GM19035 (cell line): ENCODE measurements around the gene TYW5.

Experiments used
- ATAC-seq: cut with Tn5 transposase; IDR thresholded peaks from one replicate; pipeline ENCODE4 v1.9.1; 2021; ENCODE audit not compliant: unreplicated experiment

The TYW5 gene

DNA sequence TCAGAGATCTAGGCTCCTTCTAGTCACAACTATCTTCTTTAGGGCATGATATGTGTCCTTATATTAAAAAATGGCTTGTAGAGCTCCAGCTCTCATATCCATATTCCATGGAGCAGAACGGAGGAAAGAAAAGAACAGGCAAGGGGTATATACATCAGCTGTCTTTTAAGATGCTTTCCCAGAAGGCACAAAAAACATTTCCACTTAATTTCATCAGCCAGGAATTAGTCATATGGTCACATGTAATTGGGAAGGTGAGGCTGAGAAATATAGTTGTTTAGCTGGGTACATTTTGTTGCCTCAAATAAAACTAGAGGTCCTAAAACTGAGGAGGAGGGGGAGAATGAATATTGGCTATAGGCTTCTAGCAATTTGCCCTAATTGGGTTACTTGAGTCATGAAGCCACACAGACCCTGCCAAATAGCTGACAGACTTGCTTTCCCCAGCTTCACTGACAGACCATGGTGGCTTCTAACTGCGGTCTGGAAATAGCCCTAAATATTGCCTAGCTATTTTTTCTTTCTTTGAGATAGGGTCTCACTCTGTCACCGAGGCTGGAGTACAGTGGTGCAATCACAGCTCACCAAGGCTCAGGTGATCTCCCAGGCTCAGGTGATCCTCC, 20.1 kb upstream of the TYW5 start:
- no peak for ATAC-seq

DNA sequence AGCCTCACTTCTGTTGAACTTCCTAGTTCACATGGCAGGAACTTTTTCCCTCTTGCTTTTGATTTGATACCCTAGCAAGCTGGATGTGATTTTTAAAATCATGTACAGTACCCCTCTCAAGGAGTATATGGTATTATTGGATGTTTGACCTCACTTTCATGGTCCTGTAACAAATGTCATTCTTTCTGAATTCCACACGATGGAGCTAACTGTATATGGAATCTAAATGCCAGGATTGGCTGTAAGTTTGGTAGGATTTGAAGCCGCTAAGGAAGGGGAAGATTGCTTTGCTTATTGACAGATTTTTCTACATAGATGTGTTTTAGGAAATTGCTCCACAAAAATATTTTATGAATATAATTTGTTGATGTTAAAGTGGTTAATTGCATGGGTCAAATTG, 18.4 kb upstream of the TYW5 start:
- ATAC-seq = no peak

DNA sequence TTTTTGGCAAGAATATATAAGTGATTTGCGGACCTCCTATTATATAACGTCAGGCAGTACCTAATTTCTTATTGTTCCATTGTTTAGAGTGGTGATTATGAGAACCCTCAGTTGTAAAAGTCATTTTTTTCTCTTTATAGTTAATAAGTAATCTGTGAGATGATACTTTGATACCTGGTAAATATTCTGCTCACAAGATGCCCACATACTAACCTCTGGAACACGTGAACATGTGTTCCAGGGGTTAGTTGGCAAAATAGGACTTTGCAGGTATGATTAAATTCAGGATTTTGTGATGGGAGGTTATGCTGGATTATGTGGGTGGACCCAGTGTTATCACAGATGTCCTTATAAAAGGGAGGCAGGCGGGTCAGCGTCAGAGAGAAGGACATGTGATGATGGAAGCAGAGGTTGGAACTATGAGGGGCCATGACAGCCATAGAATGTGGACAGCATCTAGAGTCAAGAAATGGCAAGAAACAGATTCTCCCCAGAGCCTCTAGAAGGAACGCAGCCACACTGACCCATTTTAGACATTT, 16.9 kb upstream of the TYW5 start:
- no peak for ATAC-seq

DNA sequence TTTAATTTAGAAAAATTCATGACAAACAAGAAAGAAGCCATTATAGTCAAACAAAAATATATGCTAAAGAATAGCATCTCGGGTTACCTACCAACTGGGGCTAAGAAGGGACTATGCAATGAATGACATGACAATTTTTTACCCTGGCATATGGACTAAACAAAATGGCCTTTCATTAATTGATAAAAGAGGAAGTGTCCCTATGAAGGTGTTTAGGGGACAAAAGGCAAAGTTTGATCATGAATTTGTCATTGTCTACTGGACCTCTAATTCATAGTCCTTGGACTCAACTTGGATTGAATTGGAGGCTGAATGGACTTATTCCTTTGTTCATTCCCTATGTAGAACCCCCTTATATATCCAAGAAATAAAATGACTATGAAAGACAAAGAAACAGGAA, 12.8 kb upstream of the TYW5 start:
- ATAC-seq = no peak

DNA sequence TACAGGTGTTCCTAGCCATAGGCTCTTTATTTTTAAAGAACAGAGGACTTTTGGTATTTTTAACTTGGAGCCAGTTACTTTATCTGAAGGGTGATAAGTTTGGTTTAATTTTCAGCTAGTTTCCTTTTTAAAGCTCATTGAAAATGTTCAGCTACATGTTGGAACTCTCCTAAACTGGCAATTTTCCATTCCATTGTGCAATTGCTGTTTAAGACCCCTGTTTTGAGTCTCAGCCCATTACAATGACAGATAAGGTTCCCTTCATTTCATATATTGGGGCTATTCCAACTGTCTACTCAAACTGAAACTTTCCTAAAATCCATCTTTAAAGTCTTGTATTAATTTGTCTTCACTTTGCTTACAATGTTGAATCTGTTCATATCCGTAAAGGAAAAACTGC, 11.7 kb upstream of the TYW5 start:
- ATAC-seq = no peak

DNA sequence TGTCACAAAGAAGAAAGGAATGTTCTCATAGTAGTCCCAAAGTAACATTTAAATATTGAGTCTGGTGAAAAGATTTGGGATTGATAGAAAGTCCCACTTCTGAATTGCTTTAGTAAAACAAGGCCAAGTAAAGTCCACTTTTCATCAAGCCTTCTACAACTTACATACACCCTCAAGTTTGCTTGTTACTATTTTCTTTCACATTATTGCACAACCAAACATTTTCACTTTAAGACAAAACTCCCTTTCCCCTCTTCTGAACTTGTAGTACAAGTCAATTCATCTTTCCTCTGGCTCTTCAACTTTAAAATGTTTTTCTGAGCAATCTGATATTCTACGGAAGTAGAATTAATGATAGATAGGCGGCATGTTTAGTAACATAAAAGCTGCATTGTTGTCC, 11.1 kb upstream of the TYW5 start:
- ATAC-seq = no peak

DNA sequence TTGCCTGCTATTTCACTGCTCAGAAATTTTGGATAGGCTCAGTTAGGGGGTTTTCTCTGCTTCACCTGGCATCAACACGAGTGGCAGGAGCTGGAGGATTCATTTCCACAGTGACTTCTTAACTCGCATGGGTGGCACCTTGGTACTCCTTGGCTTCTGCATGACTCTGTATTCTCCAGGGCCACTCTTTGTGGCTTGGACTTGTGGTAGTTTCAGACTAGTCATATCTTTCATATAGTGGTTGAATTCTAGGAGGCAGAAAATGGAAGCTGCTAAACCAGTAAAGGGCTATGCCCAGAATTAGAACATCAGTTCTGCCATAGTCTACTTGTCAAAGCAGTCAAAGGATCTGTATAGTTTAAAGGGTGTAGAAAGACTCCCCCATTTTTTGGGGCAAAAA, 6.9 kb upstream of the TYW5 start:
- ATAC-seq = no peak

DNA sequence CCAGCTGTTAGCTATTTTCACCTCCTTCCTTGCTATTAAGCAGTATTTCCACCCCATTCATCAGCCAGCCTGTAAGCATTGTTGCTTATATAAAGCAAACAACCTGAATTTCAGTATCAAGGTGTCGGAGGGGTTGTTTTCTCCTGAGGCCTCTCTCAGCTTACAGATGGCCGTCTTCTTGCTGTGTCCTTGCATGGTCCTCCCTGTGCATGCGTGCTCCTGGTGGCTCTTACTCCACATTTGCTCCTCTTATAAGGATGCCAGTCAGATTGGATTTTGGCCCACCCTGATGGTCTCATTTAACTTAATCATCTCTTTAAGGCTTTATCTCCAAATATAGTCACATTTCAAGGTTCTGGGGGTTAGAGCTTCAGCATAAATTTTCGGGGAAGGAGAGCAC, 2.7 kb upstream of the TYW5 start:
- ATAC-seq = no peak

DNA sequence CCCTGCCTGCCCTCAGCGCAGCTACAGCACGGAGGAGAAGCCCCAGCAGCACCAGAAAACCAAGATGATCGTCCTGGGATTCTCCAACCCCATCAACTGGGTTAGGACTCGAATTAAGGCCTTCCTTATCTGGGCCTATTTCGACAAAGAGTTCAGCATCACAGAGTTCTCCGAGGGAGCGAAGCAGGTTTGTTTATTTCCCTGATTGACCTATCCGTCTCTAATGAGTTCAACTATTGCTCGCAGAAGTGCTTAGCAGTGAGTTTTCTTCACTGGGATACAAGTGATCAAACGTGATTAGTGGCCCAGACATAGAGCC, 730 bp upstream of the TYW5 start:
- ATAC-seq = no peak

DNA sequence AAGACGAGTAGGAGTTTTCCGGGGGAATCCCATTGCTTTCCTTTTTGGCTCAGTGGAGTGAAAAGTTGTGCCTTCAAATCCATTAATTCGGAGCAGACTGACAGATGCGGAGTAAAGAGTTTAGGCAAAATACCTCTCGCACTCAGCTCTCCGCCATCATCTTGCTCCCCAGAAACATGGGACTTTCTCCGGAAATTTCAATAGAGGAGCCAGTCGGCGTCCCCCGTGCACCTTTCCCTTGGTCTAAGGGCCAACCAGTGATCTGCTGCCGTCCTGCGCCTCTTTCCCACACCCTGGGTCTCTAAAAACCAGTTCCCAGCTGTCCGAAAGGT, 318 bp downstream of the TYW5 start:
- ATAC-seq = peak; percentile 42

DNA sequence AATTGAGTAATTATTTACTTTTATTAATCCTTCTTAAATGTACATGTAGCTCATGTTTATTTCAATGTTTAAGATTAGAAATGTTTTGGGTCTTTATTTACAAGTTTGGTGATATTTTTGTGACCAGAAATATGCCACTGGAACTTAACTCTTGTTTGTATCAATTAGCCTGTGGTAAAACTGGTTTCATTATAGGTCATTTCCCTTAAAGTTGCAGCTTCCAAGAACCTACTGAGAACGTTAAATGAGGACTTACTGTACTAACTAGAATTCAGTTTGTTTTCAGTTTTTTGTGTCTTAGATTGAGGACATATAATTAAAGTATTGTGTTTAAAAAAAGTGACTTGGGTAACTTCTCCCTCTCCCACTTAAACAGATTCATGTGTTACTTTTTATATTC, 4.3 kb downstream of the TYW5 start:
- no peak for ATAC-seq

DNA sequence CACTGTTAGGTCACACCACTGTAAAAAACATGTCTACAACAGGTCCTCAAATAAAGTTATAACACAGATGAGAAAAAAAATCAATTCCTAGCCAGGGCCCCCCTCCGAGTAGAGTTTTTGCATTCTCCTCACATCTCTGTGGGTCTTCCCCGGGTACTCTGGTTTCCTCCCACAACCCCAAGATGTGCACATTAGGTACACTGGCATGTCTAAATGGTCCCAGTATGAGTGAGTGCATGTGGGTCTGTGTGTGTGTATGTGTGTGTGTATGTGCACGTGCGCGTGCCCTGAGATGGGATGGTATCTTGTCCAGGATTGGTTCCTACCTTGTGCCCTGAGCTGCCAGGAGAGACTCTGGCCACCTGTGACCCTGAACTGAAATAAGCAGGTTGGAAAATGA, 4.9 kb downstream of the TYW5 start:
- ATAC-seq = no peak

DNA sequence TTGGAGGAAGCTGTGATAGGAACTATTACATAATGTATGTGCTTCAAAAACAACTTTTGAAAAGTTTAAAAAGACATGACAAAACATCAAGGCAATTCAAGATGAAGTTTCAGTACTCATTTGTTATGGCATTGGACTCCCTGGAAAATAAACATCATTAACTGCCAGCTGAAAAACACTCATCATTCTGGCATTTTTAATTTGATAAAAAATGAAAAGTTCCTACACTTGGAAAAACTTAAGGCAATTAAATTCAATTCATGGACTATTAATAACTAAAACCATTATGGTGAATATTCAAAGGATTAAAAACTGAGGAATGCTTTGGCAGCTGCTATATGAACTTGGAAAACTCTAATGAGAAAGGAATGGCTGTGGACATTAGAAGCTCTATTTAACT, 8.5 kb downstream of the TYW5 start:
- no peak for ATAC-seq

DNA sequence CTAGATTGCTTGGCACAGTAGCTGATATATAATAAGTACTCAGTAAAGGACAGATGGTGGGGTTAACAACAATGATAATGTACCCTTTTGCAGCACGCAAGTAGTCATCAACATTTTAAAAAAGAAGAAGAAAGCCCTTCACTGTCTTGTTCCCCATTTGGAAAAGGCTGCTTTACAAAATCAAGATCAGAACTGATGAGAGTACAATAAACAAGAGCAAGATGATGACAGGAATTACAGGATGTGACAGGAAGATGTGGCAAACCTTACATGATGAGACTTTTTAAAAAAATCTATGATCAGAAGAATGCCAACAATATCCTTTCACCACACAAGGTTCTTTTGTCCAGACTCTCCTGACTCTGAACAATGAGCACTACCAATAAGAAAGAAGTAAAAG, 9.1 kb downstream of the TYW5 start:
- ATAC-seq = no peak

DNA sequence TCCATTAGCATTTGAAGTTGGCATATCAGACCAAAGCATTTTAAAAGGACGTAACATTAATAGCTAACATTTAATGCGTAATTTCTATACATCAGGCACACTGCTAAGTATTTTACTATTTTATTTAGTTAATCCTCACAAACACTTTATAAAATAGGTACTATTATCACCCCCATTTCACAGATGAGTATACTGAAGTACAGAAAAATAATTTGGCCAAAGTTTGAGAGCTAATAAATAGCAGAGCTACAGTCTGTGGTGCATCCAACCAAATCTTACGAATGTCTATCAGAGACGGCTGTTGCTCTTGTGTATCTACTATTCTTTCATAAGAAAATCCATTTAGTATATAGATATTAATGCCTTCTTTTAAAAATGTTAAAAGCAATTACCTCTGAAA, 11.9 kb downstream of the TYW5 start:
- ATAC-seq = no peak

DNA sequence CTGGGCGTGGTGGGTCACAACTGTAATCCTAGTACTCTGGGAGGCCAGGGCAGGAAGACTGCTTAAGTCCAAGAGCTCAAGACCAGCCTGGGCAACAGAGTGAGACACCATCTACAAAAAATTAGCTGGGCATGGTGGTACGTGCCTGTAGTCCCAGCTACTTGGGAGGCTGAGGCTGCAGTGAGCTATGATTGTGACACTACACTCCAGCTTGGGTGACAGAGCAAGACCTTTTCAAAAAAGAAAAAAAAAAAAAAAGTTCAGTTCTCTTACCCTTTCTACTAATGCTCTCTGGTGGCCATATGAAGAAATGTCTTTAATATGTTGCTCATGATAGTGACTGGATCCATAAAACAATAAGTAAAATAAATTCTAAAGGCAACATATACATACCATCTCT, 14.9 kb downstream of the TYW5 start:
- ATAC-seq = no peak

DNA sequence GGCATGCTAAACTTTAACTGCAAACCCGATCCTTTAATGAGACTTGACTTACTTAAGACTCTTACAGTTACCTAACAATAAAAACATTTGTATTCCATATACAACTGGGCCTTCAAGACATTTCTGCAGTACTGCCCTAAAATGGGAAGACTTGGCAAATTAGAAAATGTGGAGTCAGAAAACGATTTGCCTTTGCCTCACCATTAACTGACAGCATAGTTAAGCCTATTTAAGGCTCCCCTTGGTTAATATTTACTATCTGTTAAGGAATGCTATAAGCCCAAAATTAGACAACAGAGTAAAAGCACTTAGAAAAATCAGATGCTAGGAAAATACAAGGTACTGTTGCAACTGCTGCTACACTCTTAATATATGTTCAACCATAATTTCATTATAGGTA, 18.7 kb downstream of the TYW5 start:
- no peak for ATAC-seq

DNA sequence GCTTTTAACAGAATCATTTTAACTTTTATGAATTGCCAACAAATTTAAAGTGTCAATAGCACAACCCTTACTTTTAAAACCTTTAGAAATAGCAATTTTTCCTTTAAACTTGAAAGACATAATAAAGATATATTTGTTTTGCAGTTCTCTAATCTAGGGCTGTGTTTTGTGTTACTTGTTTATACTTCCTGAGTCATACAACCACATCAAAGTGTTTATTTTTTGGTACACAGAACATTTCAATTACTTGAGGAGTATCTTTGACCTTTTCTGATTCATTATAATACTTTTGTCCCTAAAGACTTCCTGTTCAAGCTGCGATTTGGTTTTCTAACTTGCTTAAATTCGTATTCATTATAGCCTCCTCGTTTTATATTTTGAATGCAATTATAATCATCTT, 21.8 kb downstream of the TYW5 start:
- no peak for ATAC-seq

DNA sequence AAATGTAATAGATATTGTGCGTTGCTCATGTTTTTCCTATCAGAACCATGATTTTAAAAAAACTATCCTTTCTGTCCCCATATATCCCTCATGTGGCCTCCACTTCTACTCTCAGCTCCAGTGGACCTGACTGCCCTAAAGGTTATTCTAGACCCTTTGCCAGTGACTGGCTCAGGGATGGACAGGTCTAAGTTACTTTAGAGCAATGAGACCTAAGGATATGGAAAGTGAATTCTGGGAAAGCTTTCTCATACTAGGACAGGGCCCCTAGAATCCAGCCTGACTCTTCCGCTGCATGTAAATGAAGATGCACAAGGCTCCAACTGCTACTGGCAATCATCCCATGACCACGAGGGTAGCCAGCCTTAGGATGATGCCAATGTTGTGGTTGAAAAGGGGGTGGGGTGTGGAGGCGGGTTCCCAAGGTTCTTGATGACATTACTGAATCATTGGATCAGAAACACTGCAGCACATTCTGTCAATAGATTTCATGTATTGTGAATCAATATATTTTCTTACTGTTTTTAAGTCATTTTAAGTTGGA, 22.9 kb downstream of the TYW5 start:
- ATAC-seq = no peak

DNA sequence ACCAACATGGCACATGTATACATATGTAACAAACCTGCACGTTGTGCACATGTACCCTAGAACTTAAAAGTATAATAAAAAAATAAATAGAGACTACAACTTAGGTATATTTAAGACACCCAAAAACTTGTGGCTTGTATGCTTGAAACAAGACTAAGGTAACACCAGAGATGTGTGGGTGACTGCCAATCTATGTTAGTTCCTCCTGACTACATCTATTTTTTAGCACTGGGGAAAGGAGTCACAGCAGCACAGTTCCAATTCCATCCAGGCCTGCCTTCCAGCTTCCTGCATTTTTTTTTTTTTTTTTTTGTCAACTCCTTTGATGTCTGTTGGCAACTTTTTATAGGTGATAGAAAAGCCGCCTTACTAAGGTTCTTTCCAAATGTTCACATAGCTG, 26.0 kb downstream of the TYW5 start:
- ATAC-seq = no peak

DNA sequence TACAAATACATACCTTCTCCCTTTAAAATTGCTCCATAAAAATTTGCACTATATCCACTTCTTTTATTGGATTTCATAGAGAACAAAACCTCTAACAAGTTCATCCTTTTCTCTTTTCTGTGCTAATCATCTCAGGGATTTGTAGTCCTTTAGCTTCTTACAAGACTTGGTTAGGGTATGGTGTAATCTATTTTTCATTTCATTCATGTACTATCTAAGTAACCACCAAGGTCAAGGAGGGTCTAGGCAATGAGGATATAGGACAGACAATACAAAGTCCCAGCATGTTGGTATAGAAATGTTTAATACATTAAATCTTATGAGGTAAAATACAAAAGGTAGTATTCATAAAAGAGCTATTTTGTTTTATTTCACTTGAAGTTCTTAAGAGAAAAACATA, 26.7 kb downstream of the TYW5 start:
- no peak for ATAC-seq

DNA sequence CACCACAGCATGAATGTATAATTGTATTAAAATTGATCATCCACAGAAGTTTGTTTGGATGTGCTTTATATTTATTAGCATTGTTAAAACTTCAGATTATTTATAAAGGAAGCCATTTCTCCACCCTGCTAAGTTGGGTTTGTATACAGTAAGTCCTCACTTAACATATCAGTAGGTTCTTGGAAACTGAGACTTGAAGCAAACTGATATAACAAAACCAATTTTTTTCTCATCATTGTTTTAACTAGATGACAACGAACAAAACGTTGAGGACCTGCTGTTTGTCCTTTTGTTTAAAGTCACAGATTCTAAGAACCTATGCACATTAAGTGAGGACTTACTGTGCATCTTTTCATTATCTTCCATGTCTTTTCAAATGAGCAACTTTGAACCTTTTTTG, 27.1 kb downstream of the TYW5 start:
- ATAC-seq = no peak

DNA sequence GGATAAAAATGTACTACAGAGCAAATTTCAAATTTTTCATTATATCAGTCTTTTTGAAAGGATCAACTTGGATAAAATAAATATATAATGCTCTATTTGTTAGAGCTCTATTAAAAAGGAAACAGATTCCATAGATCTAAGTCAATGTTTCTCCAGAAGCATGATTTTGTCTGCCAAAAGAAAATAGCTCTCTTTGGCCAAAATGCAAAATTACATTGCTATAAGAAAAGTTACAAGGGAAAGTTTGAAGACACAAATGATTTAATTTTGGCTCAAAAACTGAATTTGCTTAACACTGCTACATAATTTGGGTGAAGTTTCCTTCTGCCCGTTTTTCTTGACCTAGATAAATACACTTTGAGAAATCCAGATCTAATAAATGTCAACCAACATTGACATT, 28.5 kb downstream of the TYW5 start:
- no peak for ATAC-seq

DNA sequence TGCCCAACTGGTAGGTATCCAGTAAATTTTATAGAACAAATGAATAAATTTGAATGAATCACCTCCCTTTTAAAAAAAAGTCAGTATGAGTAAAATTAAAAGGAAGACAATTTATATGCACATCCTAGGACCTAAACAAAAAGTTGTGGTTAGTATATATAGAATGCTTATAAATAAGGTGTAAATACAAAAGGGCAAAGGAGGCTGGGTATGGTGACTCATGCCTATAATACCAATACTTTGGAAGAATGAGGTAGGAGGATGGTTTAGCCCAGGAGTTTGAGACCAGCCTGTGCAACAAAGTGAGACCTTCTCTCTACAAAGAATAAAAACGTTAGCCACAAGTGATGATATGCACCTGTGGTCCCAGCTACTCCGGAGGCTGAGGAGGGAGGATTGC, 31.4 kb downstream of the TYW5 start:
- ATAC-seq = no peak
